Measurements from ENCODE around the gene CCDC27. TPM values are rescaled to one million over a fixed set of nuclear protein-coding genes. Genes with fewer than 3 reads are reported as not detected.

The CCDC27 gene
- total and polyA plus RNA-seq, 2 of the 8 experiments (the other 6 are each of a cell fraction or from before 2014, with no cell fraction given), result 0.15 TPM; not detected in 1

DNA sequence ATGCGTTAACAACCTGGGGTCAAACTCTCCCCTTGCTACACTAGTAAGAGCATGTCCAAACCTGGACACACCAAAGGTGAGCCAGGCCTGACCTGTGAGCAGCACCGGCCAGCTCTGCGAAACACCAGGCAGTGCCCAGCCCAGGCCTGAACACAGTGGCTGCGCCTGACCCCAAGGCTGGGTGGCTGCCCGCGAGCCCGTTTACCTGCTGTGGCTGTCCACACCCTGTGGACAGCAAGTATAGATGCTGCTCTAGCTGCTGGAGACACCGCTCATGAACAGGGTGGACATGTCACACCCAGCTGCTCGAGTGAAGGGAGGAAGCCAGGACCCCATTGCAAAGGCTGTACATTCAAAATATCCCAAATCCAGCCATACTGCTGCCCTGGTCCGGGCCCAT lies 7.6 kb upstream of the CCDC27 start (continued):
- TF ChIP-seq RXRA (IDR thresholded peaks at IDR 0.05; ENCODE audit: insufficient read depth, low read depth, low read length) (no peak), CTBP2 (IDR thresholded peaks at IDR 0.05; ENCODE audit: borderline replicate concordance, insufficient read depth, insufficient read length, low read length) (no peak), MAFK (IDR thresholded peaks at IDR 0.05; ENCODE audit: low read depth, low read length) (no peak), SP2 (IDR thresholded peaks at IDR 0.05; ENCODE audit: low read length) (no peak)
- TF ChIP-seq, protein P1, sequence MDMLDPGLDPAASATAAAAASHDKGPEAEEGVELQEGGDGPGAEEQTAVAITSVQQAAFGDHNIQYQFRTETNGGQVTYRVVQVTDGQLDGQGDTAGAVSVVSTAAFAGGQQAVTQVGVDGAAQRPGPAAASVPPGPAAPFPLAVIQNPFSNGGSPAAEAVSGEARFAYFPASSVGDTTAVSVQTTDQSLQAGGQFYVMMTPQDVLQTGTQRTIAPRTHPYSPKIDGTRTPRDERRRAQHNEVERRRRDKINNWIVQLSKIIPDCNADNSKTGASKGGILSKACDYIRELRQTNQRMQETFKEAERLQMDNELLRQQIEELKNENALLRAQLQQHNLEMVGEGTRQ (IDR thresholded peaks at IDR 0.05; ENCODE audit: low read length), result no peak
- TF ChIP-seq, protein P2, sequence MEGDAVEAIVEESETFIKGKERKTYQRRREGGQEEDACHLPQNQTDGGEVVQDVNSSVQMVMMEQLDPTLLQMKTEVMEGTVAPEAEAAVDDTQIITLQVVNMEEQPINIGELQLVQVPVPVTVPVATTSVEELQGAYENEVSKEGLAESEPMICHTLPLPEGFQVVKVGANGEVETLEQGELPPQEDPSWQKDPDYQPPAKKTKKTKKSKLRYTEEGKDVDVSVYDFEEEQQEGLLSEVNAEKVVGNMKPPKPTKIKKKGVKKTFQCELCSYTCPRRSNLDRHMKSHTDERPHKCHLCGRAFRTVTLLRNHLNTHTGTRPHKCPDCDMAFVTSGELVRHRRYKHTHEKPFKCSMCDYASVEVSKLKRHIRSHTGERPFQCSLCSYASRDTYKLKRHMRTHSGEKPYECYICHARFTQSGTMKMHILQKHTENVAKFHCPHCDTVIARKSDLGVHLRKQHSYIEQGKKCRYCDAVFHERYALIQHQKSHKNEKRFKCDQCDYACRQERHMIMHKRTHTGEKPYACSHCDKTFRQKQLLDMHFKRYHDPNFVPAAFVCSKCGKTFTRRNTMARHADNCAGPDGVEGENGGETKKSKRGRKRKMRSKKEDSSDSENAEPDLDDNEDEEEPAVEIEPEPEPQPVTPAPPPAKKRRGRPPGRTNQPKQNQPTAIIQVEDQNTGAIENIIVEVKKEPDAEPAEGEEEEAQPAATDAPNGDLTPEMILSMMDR (IDR thresholded peaks at IDR 0.05; ENCODE audit: control extremely low read depth in 1 of 3, insufficient read depth in 1 of 3, low read depth in 1 of 3, low read length in 3 of 3), result no peak
- TF ChIP-seq, protein P3, sequence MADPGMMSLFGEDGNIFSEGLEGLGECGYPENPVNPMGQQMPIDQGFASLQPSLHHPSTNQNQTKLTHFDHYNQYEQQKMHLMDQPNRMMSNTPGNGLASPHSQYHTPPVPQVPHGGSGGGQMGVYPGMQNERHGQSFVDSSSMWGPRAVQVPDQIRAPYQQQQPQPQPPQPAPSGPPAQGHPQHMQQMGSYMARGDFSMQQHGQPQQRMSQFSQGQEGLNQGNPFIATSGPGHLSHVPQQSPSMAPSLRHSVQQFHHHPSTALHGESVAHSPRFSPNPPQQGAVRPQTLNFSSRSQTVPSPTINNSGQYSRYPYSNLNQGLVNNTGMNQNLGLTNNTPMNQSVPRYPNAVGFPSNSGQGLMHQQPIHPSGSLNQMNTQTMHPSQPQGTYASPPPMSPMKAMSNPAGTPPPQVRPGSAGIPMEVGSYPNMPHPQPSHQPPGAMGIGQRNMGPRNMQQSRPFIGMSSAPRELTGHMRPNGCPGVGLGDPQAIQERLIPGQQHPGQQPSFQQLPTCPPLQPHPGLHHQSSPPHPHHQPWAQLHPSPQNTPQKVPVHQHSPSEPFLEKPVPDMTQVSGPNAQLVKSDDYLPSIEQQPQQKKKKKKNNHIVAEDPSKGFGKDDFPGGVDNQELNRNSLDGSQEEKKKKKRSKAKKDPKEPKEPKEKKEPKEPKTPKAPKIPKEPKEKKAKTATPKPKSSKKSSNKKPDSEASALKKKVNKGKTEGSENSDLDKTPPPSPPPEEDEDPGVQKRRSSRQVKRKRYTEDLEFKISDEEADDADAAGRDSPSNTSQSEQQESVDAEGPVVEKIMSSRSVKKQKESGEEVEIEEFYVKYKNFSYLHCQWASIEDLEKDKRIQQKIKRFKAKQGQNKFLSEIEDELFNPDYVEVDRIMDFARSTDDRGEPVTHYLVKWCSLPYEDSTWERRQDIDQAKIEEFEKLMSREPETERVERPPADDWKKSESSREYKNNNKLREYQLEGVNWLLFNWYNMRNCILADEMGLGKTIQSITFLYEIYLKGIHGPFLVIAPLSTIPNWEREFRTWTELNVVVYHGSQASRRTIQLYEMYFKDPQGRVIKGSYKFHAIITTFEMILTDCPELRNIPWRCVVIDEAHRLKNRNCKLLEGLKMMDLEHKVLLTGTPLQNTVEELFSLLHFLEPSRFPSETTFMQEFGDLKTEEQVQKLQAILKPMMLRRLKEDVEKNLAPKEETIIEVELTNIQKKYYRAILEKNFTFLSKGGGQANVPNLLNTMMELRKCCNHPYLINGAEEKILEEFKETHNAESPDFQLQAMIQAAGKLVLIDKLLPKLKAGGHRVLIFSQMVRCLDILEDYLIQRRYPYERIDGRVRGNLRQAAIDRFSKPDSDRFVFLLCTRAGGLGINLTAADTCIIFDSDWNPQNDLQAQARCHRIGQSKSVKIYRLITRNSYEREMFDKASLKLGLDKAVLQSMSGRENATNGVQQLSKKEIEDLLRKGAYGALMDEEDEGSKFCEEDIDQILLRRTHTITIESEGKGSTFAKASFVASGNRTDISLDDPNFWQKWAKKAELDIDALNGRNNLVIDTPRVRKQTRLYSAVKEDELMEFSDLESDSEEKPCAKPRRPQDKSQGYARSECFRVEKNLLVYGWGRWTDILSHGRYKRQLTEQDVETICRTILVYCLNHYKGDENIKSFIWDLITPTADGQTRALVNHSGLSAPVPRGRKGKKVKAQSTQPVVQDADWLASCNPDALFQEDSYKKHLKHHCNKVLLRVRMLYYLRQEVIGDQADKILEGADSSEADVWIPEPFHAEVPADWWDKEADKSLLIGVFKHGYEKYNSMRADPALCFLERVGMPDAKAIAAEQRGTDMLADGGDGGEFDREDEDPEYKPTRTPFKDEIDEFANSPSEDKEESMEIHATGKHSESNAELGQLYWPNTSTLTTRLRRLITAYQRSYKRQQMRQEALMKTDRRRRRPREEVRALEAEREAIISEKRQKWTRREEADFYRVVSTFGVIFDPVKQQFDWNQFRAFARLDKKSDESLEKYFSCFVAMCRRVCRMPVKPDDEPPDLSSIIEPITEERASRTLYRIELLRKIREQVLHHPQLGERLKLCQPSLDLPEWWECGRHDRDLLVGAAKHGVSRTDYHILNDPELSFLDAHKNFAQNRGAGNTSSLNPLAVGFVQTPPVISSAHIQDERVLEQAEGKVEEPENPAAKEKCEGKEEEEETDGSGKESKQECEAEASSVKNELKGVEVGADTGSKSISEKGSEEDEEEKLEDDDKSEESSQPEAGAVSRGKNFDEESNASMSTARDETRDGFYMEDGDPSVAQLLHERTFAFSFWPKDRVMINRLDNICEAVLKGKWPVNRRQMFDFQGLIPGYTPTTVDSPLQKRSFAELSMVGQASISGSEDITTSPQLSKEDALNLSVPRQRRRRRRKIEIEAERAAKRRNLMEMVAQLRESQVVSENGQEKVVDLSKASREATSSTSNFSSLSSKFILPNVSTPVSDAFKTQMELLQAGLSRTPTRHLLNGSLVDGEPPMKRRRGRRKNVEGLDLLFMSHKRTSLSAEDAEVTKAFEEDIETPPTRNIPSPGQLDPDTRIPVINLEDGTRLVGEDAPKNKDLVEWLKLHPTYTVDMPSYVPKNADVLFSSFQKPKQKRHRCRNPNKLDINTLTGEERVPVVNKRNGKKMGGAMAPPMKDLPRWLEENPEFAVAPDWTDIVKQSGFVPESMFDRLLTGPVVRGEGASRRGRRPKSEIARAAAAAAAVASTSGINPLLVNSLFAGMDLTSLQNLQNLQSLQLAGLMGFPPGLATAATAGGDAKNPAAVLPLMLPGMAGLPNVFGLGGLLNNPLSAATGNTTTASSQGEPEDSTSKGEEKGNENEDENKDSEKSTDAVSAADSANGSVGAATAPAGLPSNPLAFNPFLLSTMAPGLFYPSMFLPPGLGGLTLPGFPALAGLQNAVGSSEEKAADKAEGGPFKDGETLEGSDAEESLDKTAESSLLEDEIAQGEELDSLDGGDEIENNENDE (IDR thresholded peaks at IDR 0.05; ENCODE audit: insufficient replicate concordance, low read length), result no peak

All from H1 (cell line).